Measurements from ENCODE around the gene OR2F1.

OR2F1 gene

GRCh38 chr7:143954135-143954534 is 509 bp upstream of the OR2F1 start:
- no peak for DNase-seq

- DNase-seq = no peak
Observed at GRCh38 chr7:143958781-143959180, 4.1 kb downstream of the OR2F1 start.

- DNase-seq = no peak
Observed at GRCh38 chr7:143960813-143961610, 6.4 kb downstream of the OR2F1 start.

GRCh38 chr7:143965280-143965679 is 10.6 kb downstream of the OR2F1 start:
- no peak for DNase-seq

GRCh38 chr7:143967398-143967797 is 12.8 kb downstream of the OR2F1 start:
- no peak for DNase-seq

GRCh38 chr7:143973870-143974416 is 19.3 kb downstream of the OR2F1 start:
- no peak for DNase-seq

GRCh38 chr7:143974459-143974858 is 19.8 kb downstream of the OR2F1 start:
- DNase-seq = no peak

GRCh38 chr7:143975617-143976016 is 21.0 kb downstream of the OR2F1 start:
- no peak for DNase-seq

- DNase-seq = no peak
Observed at GRCh38 chr7:143978585-143978984, 23.9 kb downstream of the OR2F1 start.

- DNase-seq = no peak
Observed at GRCh38 chr7:143979359-143979758, 24.7 kb downstream of the OR2F1 start.

- DNase-seq = no peak
Observed at GRCh38 chr7:143979998-143980397, 25.4 kb downstream of the OR2F1 start.

- DNase-seq = no peak
Observed at GRCh38 chr7:143980746-143981510, 26.3 kb downstream of the OR2F1 start.

GRCh38 chr7:143983960-143984359 is 29.3 kb downstream of the OR2F1 start:
- no peak for DNase-seq

- DNase-seq = no peak
Observed at GRCh38 chr7:143987513-143987912, 32.9 kb downstream of the OR2F1 start.

- no peak for DNase-seq
Observed at GRCh38 chr7:143988976-143989745, 34.5 kb downstream of the OR2F1 start.

GRCh38 chr7:143992670-143993069 is 38.0 kb downstream of the OR2F1 start:
- no peak for DNase-seq

- DNase-seq = no peak
Observed at GRCh38 chr7:143993924-143994323, 39.3 kb downstream of the OR2F1 start.

- DNase-seq = no peak
Observed at GRCh38 chr7:144000020-144000419, 45.4 kb downstream of the OR2F1 start, which contains the start of gene OR6B1. TSS of gene OR6B1 (plus strand) at chr7:144000320. CDS start at chr7:144003997, 3,677 bp downstream.

GRCh38 chr7:144001543-144001942 is 46.9 kb downstream of the OR2F1 start:
- DNase-seq = no peak

GRCh38 chr7:144004703-144005102 is 50.1 kb downstream of the OR2F1 start:
- no peak for DNase-seq

GRCh38 chr7:144006029-144006691 is 51.5 kb downstream of the OR2F1 start:
- no peak for DNase-seq

GRCh38 chr7:144006692-144007042 is 52.0 kb downstream of the OR2F1 start:
- no peak for DNase-seq

- DNase-seq = no peak
Observed at GRCh38 chr7:144009361-144009760, 54.7 kb downstream of the OR2F1 start.
